GDM1 (cell line): ENCODE measurements around the gene ESYT3.

Source experiments
- DNase-seq: peaks from one replicate; lab custom pipeline; 2025; lab: John Stamatoyannopoulos, UW

Gene ESYT3

DNA sequence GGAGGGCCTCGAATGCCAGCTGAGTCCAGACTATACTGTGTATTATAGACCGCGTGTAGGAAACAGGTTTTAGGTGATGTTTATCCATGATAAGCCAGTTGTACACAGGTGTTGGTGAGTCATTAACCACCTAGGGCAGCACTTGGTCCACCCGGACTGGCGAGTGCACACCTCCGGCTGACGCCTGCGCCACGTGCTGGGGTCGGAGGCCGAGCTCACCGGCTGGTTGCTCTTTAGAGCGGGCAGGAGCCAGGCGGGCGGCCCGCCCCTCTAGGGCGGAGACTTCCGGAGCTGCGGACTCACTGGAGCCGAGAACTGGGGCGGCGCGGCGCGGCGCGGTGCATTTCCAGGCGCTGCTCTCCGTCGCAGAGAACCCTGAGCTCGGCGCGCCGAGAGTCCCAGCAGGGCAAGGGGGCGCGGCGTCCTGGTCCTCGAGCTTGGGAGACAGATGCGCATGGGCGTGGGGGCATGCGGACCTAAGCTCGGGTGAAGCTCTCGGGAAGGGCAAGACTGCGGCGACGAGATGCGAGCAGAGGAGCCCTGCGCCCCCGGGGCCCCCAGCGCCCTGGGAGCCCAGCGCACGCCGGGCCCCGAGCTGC lies at the start of gene ESYT3:
TSS of gene ESYT3 (plus strand) at position 341 of the 599 bp plus-strand sequence. CDS start at position 524, 183 bp downstream.
- DNase-seq = no peak

- DNase-seq = no peak
Measured at GRCh38 chr3:138384976-138385375, 49.4 kb upstream of the ESYT3 start.

GRCh38 chr3:138389144-138389601 lies 45.2 kb upstream of the ESYT3 start:
- DNase-seq = no peak

DNA sequence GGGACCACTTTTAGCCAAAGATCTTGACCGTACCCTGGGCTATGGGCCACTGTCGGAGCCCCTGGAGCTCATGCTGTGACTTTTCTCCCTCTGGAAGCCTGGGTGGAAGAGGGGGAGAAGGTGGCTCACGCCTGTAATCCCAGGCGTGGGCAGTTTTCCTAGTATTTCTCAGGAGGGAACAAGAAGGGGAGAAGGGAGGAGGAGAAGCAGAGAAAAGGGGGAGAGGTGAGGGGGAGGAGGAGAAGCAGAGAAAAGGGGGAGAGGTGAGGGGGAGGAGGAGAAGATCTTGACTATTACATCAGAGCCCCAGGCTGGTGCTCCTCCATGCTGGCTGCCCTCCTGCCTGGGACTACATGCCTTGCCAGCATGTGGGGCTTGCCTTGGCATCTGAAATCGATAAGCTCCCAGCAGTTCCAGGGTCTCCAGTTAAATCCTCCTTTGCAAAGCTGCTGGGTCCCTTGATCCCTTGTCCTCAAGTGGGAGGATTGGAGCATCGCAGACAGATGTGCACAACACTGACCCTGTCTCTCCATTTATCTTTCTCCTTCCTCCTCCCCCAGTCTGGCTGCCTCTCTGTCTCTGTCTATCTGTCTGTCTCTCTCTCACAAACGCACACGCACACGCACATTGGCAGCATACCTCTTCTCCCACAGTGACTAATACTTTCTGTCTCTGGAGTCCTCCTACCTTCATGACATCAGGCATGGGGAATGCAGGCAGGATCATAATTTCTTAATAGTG lies 44.4 kb upstream of the ESYT3 start:
- DNase-seq = no peak

DNA sequence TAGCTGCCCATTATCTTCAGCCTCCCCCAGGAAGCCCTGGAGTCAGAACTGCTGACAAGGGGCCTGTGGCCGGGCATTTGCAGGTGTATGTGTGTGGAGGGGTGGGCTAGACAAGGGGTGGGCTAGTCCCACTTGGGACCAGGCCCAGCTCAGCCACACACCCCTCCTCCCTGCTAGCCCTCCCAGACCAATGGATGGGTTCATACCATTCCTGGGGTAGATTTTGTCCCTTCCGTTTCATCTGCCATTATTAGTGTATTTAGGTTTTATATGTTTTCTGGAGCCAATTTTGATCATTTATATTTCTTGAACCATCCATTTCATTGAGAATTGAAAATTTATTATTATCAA lies 43.9 kb upstream of the ESYT3 start:
- no peak for DNase-seq

GRCh38 chr3:138394156-138394555 lies 40.3 kb upstream of the ESYT3 start:
- no peak for DNase-seq

GRCh38 chr3:138394686-138395085 lies 39.7 kb upstream of the ESYT3 start:
- no peak for DNase-seq

- no peak for DNase-seq
Measured at GRCh38 chr3:138395865-138396751, 38.3 kb upstream of the ESYT3 start.

GRCh38 chr3:138396752-138397410 lies 37.5 kb upstream of the ESYT3 start:
- no peak for DNase-seq

DNA sequence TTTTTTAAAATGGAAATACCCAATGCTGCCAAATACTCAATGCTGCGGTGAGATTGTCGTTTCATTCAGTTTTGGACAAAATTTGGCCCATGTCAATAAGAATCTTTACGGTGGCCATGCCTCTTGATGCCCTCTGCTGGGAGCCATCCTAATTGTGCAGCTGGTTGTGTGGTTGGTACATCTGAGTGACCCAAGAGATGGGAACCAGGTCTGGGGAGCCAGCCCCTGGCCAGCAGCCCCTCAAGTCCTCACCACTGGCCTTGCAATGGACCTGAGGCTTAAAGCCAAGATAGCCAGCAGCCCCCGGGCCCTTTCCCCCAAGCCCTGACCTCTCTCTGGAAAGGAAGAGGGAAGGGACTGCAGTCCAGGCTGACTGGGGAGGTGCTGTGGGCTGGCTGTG lies 36.4 kb upstream of the ESYT3 start:
- DNase-seq = no peak

DNA sequence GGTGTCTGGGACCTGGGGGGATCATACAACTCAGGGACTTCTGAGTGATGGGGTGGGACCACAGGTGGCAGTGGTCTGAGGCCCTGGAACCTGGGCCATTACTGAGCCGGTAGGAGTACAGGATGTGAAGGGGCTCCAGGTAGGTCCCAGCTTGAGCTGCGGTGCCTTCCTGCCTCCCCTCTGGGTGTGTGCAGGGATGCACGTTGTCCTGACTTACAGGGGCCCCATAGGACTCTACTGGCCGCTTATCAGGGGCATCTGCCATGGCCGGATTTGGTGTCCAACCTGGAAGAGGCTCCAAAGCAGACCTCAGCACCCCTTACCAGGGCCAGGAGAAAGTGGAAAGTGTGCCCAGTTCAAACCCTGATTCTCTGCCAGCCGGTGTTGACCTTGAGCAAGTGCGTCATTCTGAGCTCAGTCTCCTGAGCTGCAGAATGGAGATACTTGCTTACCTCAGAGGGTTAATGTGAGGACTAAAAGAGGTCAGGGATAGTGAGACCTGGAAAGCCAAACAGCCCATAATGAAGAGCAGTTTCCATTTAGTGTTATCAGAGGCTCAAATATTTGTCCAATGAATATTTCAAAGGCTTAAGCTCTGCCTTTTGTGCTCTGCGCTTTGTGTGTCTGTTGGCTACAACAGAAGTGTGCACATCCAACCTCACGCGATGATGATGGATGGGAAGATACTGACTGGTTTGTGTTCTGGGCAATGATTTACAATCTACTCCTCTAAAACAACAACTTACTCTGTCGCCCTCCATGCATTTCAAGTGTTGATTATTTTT lies 35.4 kb upstream of the ESYT3 start:
- DNase-seq = no peak

DNA sequence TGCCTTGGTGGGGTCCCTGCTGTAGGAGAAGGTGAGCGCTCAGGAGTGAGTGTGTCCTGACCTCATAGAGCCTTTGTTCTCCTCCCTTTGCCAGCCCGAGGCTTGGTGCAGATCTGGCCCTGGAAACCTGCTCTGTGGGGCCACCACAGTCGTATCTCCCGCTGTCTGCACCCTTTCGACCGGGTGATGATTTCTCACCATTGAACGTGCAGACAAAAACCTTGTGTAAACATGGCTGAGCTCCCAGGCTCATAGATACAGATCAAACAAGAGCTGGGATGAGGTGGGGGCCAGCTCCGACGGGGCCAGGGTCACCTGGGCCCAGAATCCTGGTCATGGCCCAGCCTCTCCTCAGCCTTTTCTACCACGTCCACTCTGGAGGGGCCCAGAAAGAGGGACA lies 34.6 kb upstream of the ESYT3 start:
- no peak for DNase-seq

- DNase-seq = no peak
Measured at GRCh38 chr3:138400651-138401070, 33.8 kb upstream of the ESYT3 start.

- no peak for DNase-seq
Measured at GRCh38 chr3:138401834-138402233, 32.6 kb upstream of the ESYT3 start.

GRCh38 chr3:138404121-138404520 lies 30.3 kb upstream of the ESYT3 start:
- no peak for DNase-seq

GRCh38 chr3:138405001-138405400 lies 29.4 kb upstream of the ESYT3 start:
- DNase-seq = no peak

DNA sequence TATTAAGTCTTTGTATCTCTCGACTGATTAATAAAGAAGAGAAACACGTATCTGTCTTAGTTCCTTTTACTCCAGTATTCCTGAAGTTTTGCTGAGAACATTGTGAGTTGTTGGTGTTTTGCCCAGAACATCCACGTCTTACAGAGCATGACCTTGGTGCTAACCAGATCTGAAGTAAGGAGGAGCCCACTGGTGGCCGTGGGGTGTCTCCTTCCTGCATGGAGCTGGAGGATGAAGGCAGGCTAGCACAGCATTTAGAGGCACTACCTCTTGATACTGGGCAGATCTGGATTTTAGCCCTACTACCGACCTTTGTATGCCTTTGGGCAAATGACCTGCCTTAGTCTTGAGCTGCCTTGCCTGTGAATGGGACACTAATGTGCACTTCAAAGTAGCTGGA lies 28.9 kb upstream of the ESYT3 start:
- no peak for DNase-seq

GRCh38 chr3:138406606-138407005 lies 27.8 kb upstream of the ESYT3 start:
- no peak for DNase-seq

DNA sequence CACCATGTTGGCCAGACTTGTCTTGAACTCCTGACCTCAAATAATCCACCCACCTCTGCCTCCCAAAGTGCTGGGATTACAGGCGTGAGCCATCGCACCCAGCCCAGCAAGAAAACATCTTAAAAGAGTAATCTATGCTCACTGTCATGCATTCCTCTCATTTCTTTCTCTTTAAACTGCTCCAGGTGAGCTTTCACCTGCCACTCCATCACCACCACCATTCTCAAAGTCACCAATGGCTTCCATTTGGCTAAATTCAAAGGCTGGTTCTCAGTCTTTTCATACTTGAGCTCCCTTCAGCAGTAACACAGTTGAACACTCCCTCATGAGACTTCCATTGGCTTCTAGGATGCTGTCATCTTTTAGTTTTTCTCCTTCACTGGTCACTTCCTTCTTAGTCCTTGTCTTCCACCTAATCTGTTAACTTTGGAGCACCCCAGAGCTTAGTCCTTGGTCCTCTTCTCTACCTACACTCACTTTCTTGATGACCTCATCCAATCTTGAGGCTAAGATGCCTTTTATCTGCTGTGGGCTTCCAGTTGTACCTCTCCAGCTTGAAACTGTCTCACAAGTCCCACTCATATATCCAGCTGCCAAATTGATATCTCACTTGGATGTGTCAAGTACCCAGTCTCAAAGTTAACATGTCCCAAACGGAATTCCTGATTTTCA lies 27.0 kb upstream of the ESYT3 start:
- DNase-seq = no peak

DNA sequence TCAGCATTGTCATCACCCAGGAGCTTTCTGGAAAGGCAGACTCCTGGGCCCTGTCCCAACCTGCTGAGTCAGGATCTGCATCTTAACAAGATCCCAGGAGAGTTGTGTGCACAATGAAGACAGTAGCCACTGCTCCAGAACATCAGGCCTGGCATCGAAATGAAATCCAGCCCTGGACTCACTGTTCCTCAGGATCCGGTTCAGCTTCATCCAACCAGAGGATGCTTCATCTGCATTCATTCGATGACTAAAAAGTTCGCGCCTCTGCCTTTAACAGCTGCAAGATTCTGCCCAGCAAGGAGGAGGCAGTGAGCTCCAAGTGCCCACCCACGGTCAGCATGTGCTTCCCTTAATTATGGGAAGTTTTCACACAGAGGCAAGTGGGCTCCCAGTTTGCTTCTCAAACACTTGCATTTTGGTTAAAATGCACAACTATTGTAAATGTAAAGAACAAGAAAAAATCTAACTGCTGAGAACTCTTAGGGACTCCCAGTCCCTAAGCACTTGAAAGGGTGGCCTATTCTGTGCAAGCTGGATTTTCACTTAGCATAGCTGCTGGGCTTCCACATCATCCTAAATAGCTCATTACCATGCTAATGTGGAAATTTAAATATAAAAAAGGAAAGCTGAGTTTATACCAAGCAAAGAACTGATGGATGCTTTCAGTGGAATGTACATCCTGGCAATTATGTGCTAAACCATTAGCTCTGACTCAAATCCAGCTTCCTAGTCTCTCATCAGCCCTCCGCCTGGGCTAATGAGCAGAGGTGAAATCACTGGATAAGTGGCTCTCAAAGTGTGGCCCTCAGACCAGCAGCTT lies 25.5 kb upstream of the ESYT3 start:
- DNase-seq = no peak
